Large intestine (tissue), 3 donors: ENCODE data around the gene TXN2. TPM values are rescaled to one million over a fixed set of nuclear protein-coding genes. Genes with fewer than 3 reads are reported as not detected.

Experiments used
- DNase-seq, 2 donors: peaks; one replicate each; pipeline versions ENCODE4 v3.0.0 to v3.0.0-alpha.2; 2013
- H3K27ac ChIP-seq: one replicate; pipeline ENCODE4 v1.5.1; 2013; ENCODE audit warnings: low read length
- H3K27me3 ChIP-seq: 2 replicates; pipeline ENCODE4 v1.6.1; 2013; ENCODE audit warnings: low read length; ENCODE audit not compliant: control insufficient read depth, insufficient read depth
- H3K36me3 ChIP-seq: 2 replicates; pipeline ENCODE4 v1.6.1; 2013; ENCODE audit warnings: low read length; ENCODE audit not compliant: control insufficient read depth, insufficient read depth
- H3K4me1 ChIP-seq: one replicate; pipeline ENCODE4 v1.6.1; 2013; ENCODE audit warnings: low read length; ENCODE audit not compliant: control insufficient read depth, insufficient read depth
- H3K4me3 ChIP-seq: one replicate; pipeline ENCODE4 v1.5.1; 2013; ENCODE audit warnings: low read length
- H3K9me3 ChIP-seq: one replicate; pipeline ENCODE4 v1.6.1; 2013; ENCODE audit warnings: mild to moderate bottlenecking, low read depth, low read length, moderate library complexity; ENCODE audit not compliant: control insufficient read depth
- WGBS: methylation state at CpG from one replicate; pipeline ENCODE4 v1.1.5; 2013; ENCODE audit warnings: low lambda C conversion rate; ENCODE audit not compliant: insufficient coverage; 5-methylcytosine and 5-hydroxymethylcytosine counted together
- polyA plus RNA-seq: library from polyadenylated mRNA; unstranded; fragments of 120-200 nt; gene quantifications from one replicate; pipeline ENCODE4 v1.2.1, GENCODE V29; 2013

The TXN2 gene
- polyA plus RNA-seq, 1 donor, result 85.9 TPM

- peaks cover 42% of the 10 kb centered on the region for H3K36me3 ChIP-seq
- DNase-seq, result no peak
- 100% methylated on average over 1 of the region's 7 CpGs for WGBS
Measured at GRCh38 chr22:36491155-36491554, 9.7 kb upstream of the TXN2 start.

GRCh38 chr22:36486619-36487384 lies 5.4 kb upstream of the TXN2 start:
- Histone ChIP-seq H3K4me1 (no peaks in the 10 kb centered on the region), H3K4me3 (no peak overlapping the region), H3K36me3 (peaks cover 27% of the 10 kb centered on the region), H3K9me3 (peaks cover 4% of the 10 kb centered on the region), H3K27me3 (no peaks in the 10 kb centered on the region), H3K27ac (no peak overlapping the region)
- 60% methylated on average over 1 of the region's 13 CpGs for WGBS
- DNase-seq, result no peak

More at GRCh38 chr22:36491155-36491554, 9.7 kb upstream of the TXN2 start:
- Histone ChIP-seq H3K27me3 (no peaks in the 10 kb centered on the region), H3K27ac (no peak overlapping the region), H3K9me3 (peaks cover 4% of the 10 kb centered on the region), H3K4me1 (no peaks in the 10 kb centered on the region), H3K4me3 (no peak overlapping the region)

- Histone ChIP-seq H3K27ac (peak overlapping the region; percentile 98), H3K27me3 (no peaks in the 10 kb centered on the region), H3K9me3 (no peaks in the 10 kb centered on the region), H3K4me1 (peaks cover 9% of the 10 kb centered on the region), H3K4me3 (peak overlapping the region; percentile 82), H3K36me3 (peaks cover 35% of the 10 kb centered on the region)
- 27% methylated on average over 3 of the region's 9 CpGs for WGBS
- DNase-seq, result no peak
Measured at GRCh38 chr22:36480941-36481392, 473 bp downstream of the TXN2 start.

GRCh38 chr22:36478966-36479365 lies 2.5 kb downstream of the TXN2 start:
- peaks cover 9% of the 10 kb centered on the region for H3K4me1 ChIP-seq
- H3K4me3 ChIP-seq, result no peak overlapping the region
- H3K9me3 ChIP-seq, result no peaks in the 10 kb centered on the region
- WGBS, result no CpG with 5 or more reads among the region's 4 CpGs
- H3K27ac ChIP-seq, result no peak overlapping the region
- H3K36me3 ChIP-seq, result peaks cover 54% of the 10 kb centered on the region
- H3K27me3 ChIP-seq, result no peaks in the 10 kb centered on the region
- DNase-seq, result no peak

GRCh38 chr22:36475341-36475740 lies 6.1 kb downstream of the TXN2 start:
- no peaks in the 10 kb centered on the region for H3K9me3 ChIP-seq
- no peaks in the 10 kb centered on the region for H3K27me3 ChIP-seq
- no peak overlapping the region for H3K4me3 ChIP-seq
- H3K36me3 ChIP-seq, result peaks cover 80% of the 10 kb centered on the region
- no CpG with 5 or more reads among the region's 6 CpGs for WGBS
- H3K4me1 ChIP-seq, result peaks cover 3% of the 10 kb centered on the region
- H3K27ac ChIP-seq, result no peak overlapping the region
- DNase-seq, result no peak

GRCh38 chr22:36472689-36473088 lies 8.8 kb downstream of the TXN2 start:
- H3K4me1 ChIP-seq, result peaks cover 3% of the 10 kb centered on the region
- H3K9me3 ChIP-seq, result no peaks in the 10 kb centered on the region
- H3K36me3 ChIP-seq, result peaks cover 67% of the 10 kb centered on the region
- no peaks in the 10 kb centered on the region for H3K27me3 ChIP-seq
- no peak overlapping the region for H3K4me3 ChIP-seq
- no peak overlapping the region for H3K27ac ChIP-seq
- DNase-seq, result no peak
- 100% methylated on average over 2 of the region's 13 CpGs for WGBS

- no peaks in the 10 kb centered on the region for H3K9me3 ChIP-seq
- H3K4me3 ChIP-seq, result no peak overlapping the region
- no peak overlapping the region for H3K27ac ChIP-seq
- no peaks in the 10 kb centered on the region for H3K27me3 ChIP-seq
- no CpG with 5 or more reads among the region's 14 CpGs for WGBS
- peaks cover 3% of the 10 kb centered on the region for H3K4me1 ChIP-seq
- H3K36me3 ChIP-seq, result peaks cover 68% of the 10 kb centered on the region
- no peak for DNase-seq
Measured at GRCh38 chr22:36471341-36471821, 10.1 kb downstream of the TXN2 start.

- Histone ChIP-seq H3K4me3 (no peak overlapping the region), H3K27me3 (no peaks in the 10 kb centered on the region), H3K4me1 (peaks cover 3% of the 10 kb centered on the region), H3K9me3 (no peaks in the 10 kb centered on the region), H3K27ac (peak overlapping the region; percentile 5), H3K36me3 (peaks cover 68% of the 10 kb centered on the region)
- peak in 1 of 2 donors; percentile 10 for DNase-seq
- no CpG with 5 or more reads among the region's 10 CpGs for WGBS
Measured at GRCh38 chr22:36470994-36471331, 10.5 kb downstream of the TXN2 start.

GRCh38 chr22:36470162-36470993 lies 11.1 kb downstream of the TXN2 start:
- peaks cover 3% of the 10 kb centered on the region for H3K4me1 ChIP-seq
- H3K9me3 ChIP-seq, result no peaks in the 10 kb centered on the region
- WGBS, result no CpG with 5 or more reads among the region's 14 CpGs
- DNase-seq, result peak; percentile 77 to 80
- peak overlapping the region; percentile 35 for H3K27ac ChIP-seq
- H3K36me3 ChIP-seq, result peaks cover 65% of the 10 kb centered on the region
- H3K27me3 ChIP-seq, result no peaks in the 10 kb centered on the region
- H3K4me3 ChIP-seq, result no peak overlapping the region

- H3K4me1 ChIP-seq, result peaks cover 3% of the 10 kb centered on the region
- no peaks in the 10 kb centered on the region for H3K27me3 ChIP-seq
- no peak for DNase-seq
- H3K27ac ChIP-seq, result peak overlapping the region; percentile 40
- H3K9me3 ChIP-seq, result no peaks in the 10 kb centered on the region
- H3K36me3 ChIP-seq, result peaks cover 57% of the 10 kb centered on the region
- 94% methylated on average over 3 of the region's 14 CpGs for WGBS
- no peak overlapping the region for H3K4me3 ChIP-seq
Measured at GRCh38 chr22:36469094-36469710, 12.2 kb downstream of the TXN2 start.
